GM19463 (cell line): Measurements from ENCODE around the gene RNF13.
"Not testable (repeated sequence)": the region's sequence is repeated elsewhere in the genome, so short reads cannot be mapped to it uniquely, and the experiment has no call there.

Source experiments
- ATAC-seq: cut with Tn5 transposase; IDR thresholded peaks from one replicate; pipeline ENCODE4 v1.9.1; 2021; ENCODE audit warnings: mild to moderate bottlenecking, moderate library complexity; ENCODE audit not compliant: unreplicated experiment

RNF13 gene

GRCh38 chr3:149838491-149838890 is 25.5 kb downstream of the RNF13 start:
- ATAC-seq: not testable (repeated sequence)

- not testable (repeated sequence) for ATAC-seq
These were observed 26.5 kb downstream of the RNF13 start for GRCh38 chr3:149839469-149839868.

- no peak for ATAC-seq
These were observed 26.9 kb downstream of the RNF13 start for GRCh38 chr3:149839896-149840295.

- no peak for ATAC-seq
These were observed 30.5 kb downstream of the RNF13 start for GRCh38 chr3:149843502-149843901.

- no peak for ATAC-seq
These were observed 31.1 kb downstream of the RNF13 start for GRCh38 chr3:149844091-149844490.

- no peak for ATAC-seq
These were observed 32.7 kb downstream of the RNF13 start for GRCh38 chr3:149845570-149846244.

GRCh38 chr3:149848238-149848637 is 35.2 kb downstream of the RNF13 start:
- ATAC-seq: no peak

GRCh38 chr3:149848688-149849087 is 35.7 kb downstream of the RNF13 start:
- ATAC-seq: no peak

- ATAC-seq: no peak
These were observed 38.0 kb downstream of the RNF13 start for GRCh38 chr3:149850787-149851584.

GRCh38 chr3:149858911-149859310 is 45.9 kb downstream of the RNF13 start:
- ATAC-seq: no peak

- no peak for ATAC-seq
These were observed 47.9 kb downstream of the RNF13 start for GRCh38 chr3:149860881-149861280.

GRCh38 chr3:149867563-149867962 is 54.5 kb downstream of the RNF13 start:
- no peak for ATAC-seq

GRCh38 chr3:149871855-149872254 is 58.8 kb downstream of the RNF13 start:
- no peak for ATAC-seq

GRCh38 chr3:149872589-149872988 is 59.6 kb downstream of the RNF13 start:
- no peak for ATAC-seq

GRCh38 chr3:149877668-149878067 is 64.7 kb downstream of the RNF13 start:
- no peak for ATAC-seq

- no peak for ATAC-seq
These were observed 66.9 kb downstream of the RNF13 start for GRCh38 chr3:149879872-149880271.

- ATAC-seq: no peak
These were observed 68.9 kb downstream of the RNF13 start for GRCh38 chr3:149881879-149882278.

GRCh38 chr3:149883134-149883533 is 70.1 kb downstream of the RNF13 start:
- no peak for ATAC-seq

GRCh38 chr3:149883860-149884259 is 70.8 kb downstream of the RNF13 start:
- not testable (repeated sequence) for ATAC-seq

- peak; percentile 66 for ATAC-seq
These were observed 71.8 kb downstream of the RNF13 start for GRCh38 chr3:149884848-149885247.

- ATAC-seq: no peak
These were observed 73.9 kb downstream of the RNF13 start for GRCh38 chr3:149886957-149887356.

GRCh38 chr3:149891621-149892020 is 78.6 kb downstream of the RNF13 start:
- no peak for ATAC-seq
